BLaER1 treated with 17β-estradiol and CSF1 and Interleukin-3, amounts not matched to agents 10 nM and 100 nM (cell line): ENCODE data around the gene CNNM1.
A peak's percentile ranks its signal among the peaks of the same experiment; 100 is the strongest.

Source experiments
- H3K27ac ChIP-seq, 11 experiments: shearing (Covaris generic); formaldehyde crosslinking; 2 replicates each; pipeline ENCODE4 v1.8.1; 2022
- H3K27me3 ChIP-seq, 11 experiments: shearing (Covaris generic); formaldehyde crosslinking; 2 replicates each; pipeline ENCODE4 v1.8.1; 2022
- H3K36me3 ChIP-seq, 11 experiments: shearing (Covaris generic); formaldehyde crosslinking; 2 replicates each; pipeline ENCODE4 v1.8.1; 2022
- H3K4me1 ChIP-seq, 10 experiments: shearing (Covaris generic); formaldehyde crosslinking; 2 replicates each; pipeline ENCODE4 v1.8.1; 2022
- H3K4me2 ChIP-seq, 11 experiments: shearing (Covaris generic); formaldehyde crosslinking; 2 replicates each; pipeline ENCODE4 v1.8.1; 2022
- H3K4me3 ChIP-seq, 10 experiments: shearing (Covaris generic); formaldehyde crosslinking; 2 replicates each; pipeline ENCODE4 v1.8.1; 2022
- H3K9ac ChIP-seq, 11 experiments: shearing (Covaris generic); formaldehyde crosslinking; 2 replicates each; pipeline ENCODE4 v1.8.1; 2022
- H3K9me3 ChIP-seq, 11 experiments: shearing (Covaris generic); formaldehyde crosslinking; replicated peaks in 1 of 11; 2 replicates each; pipeline ENCODE4 v1.8.1; 2022
- H4K20me1 ChIP-seq, 11 experiments: shearing (Covaris generic); formaldehyde crosslinking; 2 replicates each; pipeline ENCODE4 v1.8.1; 2022
- Cebpa-rat ChIP-seq, 11 experiments: shearing (Covaris generic); IDR thresholded peaks; 2 replicates each; pipeline ENCODE4 v1.8.1; 2022

The CNNM1 gene

DNA sequence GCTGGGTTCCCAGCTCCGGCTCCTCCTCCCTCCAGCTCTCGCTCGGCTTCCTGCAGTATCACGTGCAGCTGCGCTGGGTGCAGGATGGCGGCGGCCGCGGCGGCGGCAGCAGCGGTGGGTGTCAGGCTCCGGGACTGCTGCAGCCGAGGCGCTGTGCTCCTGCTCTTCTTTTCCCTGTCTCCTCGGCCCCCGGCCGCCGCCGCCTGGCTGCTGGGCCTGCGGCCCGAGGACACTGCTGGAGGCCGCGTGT is at the start of gene CNNM1:
TSS of gene CNNM1 (plus strand) at position 53 of the 250 bp plus-strand sequence. CDS start at position 85, 32 bp downstream.
- Histone ChIP-seq H3K27me3 (no peaks in the 10 kb centered on the region), H4K20me1 (no peaks in the 10 kb centered on the region), H3K4me1 (no peaks in the 10 kb centered on the region), H3K4me2 (no peak within 1 kb of the TSS), H3K27ac (no peak within 1 kb of the TSS), H3K36me3 (no peaks in the 10 kb centered on the region), H3K9me3 (peaks cover 20 to 37% (median 28%) of the 10 kb centered on the region in 11 experiments), H3K9ac (no peak within 1 kb of the TSS), H3K4me3 (peak within 1 kb of the TSS in 1 of 10 experiments; percentile 15; a peak in 1 of 20 replicates)
- TF ChIP-seq Cebpa-rat (IDR thresholded peaks at IDR 0.05): no peak

DNA sequence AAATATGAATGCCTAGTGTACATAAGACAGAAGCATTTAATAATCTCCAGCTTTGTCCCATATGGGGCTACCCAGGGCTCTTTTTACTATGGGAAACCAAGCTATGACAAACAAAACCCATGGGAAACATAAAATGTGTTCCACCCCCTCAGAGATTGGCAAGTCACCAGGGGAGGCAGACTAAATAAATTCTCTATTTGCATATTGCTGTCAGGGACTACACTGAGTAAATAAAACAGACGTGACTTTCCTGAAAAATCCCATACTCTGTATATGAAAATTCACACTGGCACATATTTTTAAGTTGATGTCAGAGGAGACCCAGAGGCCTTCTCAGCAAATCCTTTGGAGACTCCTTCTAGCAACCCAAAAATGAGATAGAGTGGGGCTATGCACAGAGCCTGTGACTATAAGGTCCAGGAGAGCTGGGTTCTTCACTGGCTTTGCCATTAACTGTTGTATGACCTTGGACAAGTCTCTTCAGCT is 49.5 kb upstream of the CNNM1 start:
- Histone ChIP-seq H3K36me3 (no peaks in the 10 kb centered on the region), H3K27ac (no peak overlapping the region), H4K20me1 (no peaks in the 10 kb centered on the region), H3K4me2 (no peak overlapping the region), H3K27me3 (no peaks in the 10 kb centered on the region), H3K4me1 (peaks cover 0 to 10% (median 8%) of the 10 kb centered on the region in 10 experiments; a peak in 8 of 20 replicates), H3K9ac (no peak overlapping the region), H3K9me3 (peaks cover 8 to 21% (median 14%) of the 10 kb centered on the region in 11 experiments), H3K4me3 (no peak overlapping the region)
- TF ChIP-seq Cebpa-rat (IDR thresholded peaks at IDR 0.05): no peak

DNA sequence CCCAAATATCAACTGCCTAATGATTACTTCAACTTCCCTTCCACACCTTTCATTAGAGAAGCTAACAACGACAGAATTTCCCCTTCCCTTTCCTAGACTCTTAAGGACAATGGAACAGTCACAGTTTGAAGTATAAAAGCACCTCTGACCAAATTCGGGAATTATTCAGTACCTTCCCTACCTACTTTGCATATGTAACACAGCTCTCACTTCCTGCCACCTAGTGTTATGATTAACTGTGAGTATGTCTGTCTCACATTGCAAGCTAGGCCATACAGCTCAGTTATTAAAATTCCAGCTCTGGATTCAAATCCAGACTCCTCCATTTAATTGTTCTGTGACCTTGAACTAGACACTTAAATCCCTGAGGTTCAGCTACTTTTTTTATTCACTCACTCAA is 48.7 kb upstream of the CNNM1 start:
- H3K4me3 ChIP-seq: no peak overlapping the region
- no peak overlapping the region for H3K4me2 ChIP-seq
- H3K27me3 ChIP-seq: no peaks in the 10 kb centered on the region
- H3K36me3 ChIP-seq: no peaks in the 10 kb centered on the region
- peaks cover 8 to 22% (median 14%) of the 10 kb centered on the region in 11 experiments for H3K9me3 ChIP-seq
- no peak for TF ChIP-seq Cebpa-rat (IDR thresholded peaks at IDR 0.05)
- H3K27ac ChIP-seq: no peak overlapping the region
- H4K20me1 ChIP-seq: no peaks in the 10 kb centered on the region
- H3K9ac ChIP-seq: no peak overlapping the region
- peaks cover 0 to 2% (median under 1%) of the 10 kb centered on the region in 10 experiments; a peak in 5 of 20 replicates for H3K4me1 ChIP-seq

DNA sequence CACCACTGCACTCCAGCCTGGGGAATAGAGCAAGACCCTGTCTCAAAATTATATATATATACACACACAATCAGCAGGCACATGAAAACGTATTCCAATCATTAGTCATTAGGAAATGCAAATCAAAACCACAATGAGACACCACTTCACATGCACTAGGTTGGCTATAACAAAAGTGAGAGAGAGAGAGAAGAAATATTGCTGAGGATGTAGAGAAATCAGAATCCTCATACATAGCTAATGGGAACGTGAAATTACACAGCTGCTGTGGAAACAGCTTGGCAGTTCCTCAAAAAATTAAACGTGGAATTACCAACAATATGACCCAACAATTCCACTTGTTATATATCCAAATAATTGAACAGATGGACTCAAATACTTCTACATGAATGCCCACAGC is 43.3 kb upstream of the CNNM1 start:
- Histone ChIP-seq H3K9me3 (peaks cover 8 to 22% (median 14%) of the 10 kb centered on the region in 11 experiments), H3K9ac (no peak overlapping the region), H3K4me3 (no peak overlapping the region), H3K27me3 (no peaks in the 10 kb centered on the region), H3K4me2 (no peak overlapping the region), H4K20me1 (no peaks in the 10 kb centered on the region), H3K4me1 (no peaks in the 10 kb centered on the region), H3K27ac (no peak overlapping the region), H3K36me3 (no peaks in the 10 kb centered on the region)
- no peak for TF ChIP-seq Cebpa-rat (IDR thresholded peaks at IDR 0.05)

DNA sequence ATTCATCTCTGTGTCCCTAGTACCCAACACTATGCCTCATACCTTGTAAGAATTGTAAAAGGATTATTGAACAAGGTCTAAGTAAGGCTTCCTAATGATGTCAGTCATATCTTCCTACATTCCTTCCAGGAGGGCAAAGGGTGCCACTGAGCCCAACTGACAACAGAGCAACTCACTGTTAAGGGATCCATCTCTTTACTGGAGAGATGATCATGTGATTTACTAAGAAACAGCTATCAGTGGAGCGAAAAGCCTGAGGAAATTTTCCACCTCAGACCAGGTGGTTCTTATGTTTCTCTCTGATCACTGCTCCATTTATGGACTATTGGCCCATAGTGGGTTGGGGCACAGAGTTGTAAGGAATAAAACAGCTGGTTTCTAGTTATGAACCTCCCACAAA is 38.9 kb upstream of the CNNM1 start:
- H3K9ac ChIP-seq: no peak overlapping the region
- H4K20me1 ChIP-seq: no peaks in the 10 kb centered on the region
- no peaks in the 10 kb centered on the region for H3K4me1 ChIP-seq
- no peak overlapping the region for H3K4me3 ChIP-seq
- TF ChIP-seq Cebpa-rat (IDR thresholded peaks at IDR 0.05): no peak
- no peaks in the 10 kb centered on the region for H3K36me3 ChIP-seq
- no peaks in the 10 kb centered on the region for H3K27me3 ChIP-seq
- no peaks in the 10 kb centered on the region for H3K9me3 ChIP-seq
- H3K4me2 ChIP-seq: no peak overlapping the region
- H3K27ac ChIP-seq: no peak overlapping the region

DNA sequence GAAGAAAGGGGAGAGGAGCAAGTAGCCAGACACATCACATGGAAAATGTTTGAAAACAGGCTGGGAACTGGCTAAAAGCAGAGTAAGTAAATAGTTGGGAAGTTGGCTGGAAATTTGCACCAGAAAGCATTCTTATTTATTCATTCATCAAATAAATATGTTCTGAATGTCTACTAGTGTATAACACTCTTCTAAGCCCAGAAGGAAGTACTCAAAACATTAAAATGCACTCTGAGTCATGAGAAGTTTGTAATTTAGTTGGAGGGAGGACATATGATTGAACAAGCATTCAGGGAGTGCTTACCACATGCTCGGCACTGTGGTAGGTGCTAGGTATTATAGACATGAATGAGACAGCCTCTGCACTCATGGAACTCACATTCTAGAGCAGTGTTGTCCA is 37.0 kb upstream of the CNNM1 start:
- H3K36me3 ChIP-seq: no peaks in the 10 kb centered on the region
- H3K27ac ChIP-seq: no peak overlapping the region
- H3K9ac ChIP-seq: no peak overlapping the region

DNA sequence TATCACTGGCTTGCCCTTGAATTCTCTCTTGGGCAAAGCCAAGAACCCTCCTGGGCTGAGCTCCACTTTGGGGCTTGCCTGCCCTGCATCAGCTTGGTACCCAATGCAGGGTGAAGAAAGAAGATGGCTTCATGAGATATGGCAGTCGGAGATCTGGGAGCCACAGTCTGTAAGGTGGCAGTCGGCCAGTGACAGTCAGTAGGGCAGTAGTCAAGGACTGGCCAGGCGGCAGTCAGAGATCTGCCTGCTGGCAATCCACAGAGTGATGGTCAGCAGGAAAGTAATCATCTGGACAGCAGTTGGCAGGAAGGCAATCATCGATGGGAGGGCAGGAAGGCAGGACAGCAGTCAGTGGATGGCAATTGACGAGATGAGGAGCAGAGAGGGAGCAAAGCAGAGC is 32.6 kb upstream of the CNNM1 start:
- Histone ChIP-seq H3K9ac (no peak overlapping the region), H3K27ac (no peak overlapping the region), H3K4me1 (no peaks in the 10 kb centered on the region), H3K4me2 (no peak overlapping the region), H3K27me3 (no peaks in the 10 kb centered on the region), H4K20me1 (no peaks in the 10 kb centered on the region), H3K36me3 (no peaks in the 10 kb centered on the region), H3K9me3 (no peaks in the 10 kb centered on the region), H3K4me3 (no peak overlapping the region)
- no peak for TF ChIP-seq Cebpa-rat (IDR thresholded peaks at IDR 0.05)

More for the DNA sequence above, 37.0 kb upstream of the CNNM1 start:
- Histone ChIP-seq H3K4me2 (no peak overlapping the region), H3K27me3 (no peaks in the 10 kb centered on the region), H3K4me3 (no peak overlapping the region), H4K20me1 (no peaks in the 10 kb centered on the region), H3K9me3 (no peaks in the 10 kb centered on the region), H3K4me1 (no peaks in the 10 kb centered on the region)
- TF ChIP-seq Cebpa-rat (IDR thresholded peaks at IDR 0.05): no peak

DNA sequence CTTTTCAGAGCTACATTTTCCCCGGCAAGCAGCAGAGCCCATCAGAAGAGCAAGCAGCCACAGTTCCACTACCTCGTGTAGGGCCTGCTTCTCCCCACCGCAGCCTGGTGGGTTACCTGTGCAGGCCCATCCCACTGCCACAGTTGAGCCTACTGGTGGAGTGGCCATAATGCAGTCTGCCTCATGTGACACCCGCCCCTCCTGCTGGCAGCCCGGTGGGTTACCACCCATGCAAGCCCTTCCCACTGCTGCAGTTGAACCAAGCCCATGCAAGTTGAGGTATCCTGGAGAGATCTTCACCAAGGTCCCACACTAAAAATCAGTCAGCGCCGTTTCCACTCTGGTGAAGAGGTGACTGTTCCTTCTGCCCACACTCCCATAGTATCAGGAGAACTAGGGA is 32.1 kb upstream of the CNNM1 start:
- no peaks in the 10 kb centered on the region for H3K27me3 ChIP-seq
- no peaks in the 10 kb centered on the region for H3K36me3 ChIP-seq
- no peak overlapping the region for H3K9ac ChIP-seq
- H3K4me3 ChIP-seq: no peak overlapping the region
- no peaks in the 10 kb centered on the region for H3K9me3 ChIP-seq
- H3K27ac ChIP-seq: no peak overlapping the region
- H3K4me1 ChIP-seq: no peaks in the 10 kb centered on the region
- no peaks in the 10 kb centered on the region for H4K20me1 ChIP-seq
- TF ChIP-seq Cebpa-rat (IDR thresholded peaks at IDR 0.05): no peak
- no peak overlapping the region for H3K4me2 ChIP-seq

DNA sequence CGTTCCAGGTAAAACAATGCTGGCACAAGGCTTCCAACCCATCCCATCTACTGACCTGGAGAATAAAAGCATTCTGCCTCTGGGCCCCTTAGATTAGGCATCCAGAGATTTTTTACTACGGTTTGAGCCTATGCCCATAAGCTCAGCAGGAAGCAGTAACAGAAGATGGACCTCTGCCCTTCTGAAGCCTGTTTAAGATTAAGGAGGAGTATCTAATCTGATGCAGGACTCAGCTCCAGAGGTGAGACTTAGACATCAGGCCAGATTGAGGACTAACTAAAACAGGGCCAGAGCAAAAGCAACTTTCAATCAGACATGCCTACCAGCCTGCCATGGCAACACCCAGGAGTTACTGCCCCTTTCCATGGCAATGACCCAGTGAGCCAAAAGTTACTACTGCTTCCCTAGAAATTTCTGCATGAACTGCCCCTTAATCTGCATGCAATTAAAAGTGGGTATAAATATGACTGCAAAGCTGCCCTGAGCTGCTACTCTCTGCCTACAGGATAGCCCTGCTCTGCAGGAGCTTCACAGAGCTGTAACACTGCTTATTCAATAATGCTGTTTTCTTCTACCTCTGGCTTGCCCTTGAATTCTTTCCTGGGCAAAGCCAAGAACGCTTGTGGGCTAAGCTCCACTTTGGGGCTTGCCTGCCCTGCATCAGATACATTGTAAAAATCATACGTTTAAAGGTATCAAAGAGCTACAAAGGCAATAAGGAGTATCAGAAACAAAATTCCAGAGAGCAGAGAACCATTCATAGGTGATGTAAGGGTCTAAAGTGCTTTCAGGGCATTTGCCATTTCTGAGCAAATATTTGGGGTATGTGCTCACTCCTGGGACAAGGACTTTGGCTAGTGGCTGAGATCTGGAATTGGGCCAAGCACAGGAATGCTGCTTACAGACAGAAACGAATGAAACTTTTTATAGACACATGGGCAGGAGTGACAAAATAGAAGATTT is 25.0 kb upstream of the CNNM1 start:
- Histone ChIP-seq H3K4me3 (no peak overlapping the region), H3K4me2 (no peak overlapping the region), H3K27ac (no peak overlapping the region), H3K9ac (no peak overlapping the region), H3K4me1 (no peaks in the 10 kb centered on the region), H3K27me3 (no peaks in the 10 kb centered on the region), H3K36me3 (no peaks in the 10 kb centered on the region), H4K20me1 (no peaks in the 10 kb centered on the region), H3K9me3 (peaks cover 14 to 24% (median 19%) of the 10 kb centered on the region in 11 experiments)
- TF ChIP-seq Cebpa-rat (IDR thresholded peaks at IDR 0.05): no peak

DNA sequence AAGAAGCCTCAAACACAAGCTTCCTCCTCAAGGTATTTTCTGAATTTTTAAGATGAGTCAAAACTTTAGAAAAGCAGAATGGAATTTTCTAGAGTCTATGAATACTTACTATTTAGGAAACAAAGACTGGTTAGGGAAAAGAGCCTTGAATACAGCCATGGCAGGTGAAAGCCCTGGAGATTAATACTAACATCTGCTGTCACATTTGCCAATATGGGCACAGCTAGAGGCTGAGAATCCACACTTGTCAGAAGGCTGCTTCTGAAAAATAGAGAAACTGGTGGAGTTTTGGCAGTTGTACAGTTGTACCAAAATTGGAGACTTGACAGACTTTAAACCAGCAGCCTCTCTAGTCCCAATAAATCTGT is 24.3 kb upstream of the CNNM1 start:
- H3K27ac ChIP-seq: no peak overlapping the region
- H3K4me2 ChIP-seq: no peak overlapping the region
- H3K9me3 ChIP-seq: peaks cover 20 to 31% (median 26%) of the 10 kb centered on the region in 11 experiments
- no peaks in the 10 kb centered on the region for H3K27me3 ChIP-seq
- H3K9ac ChIP-seq: no peak overlapping the region
- no peak for TF ChIP-seq Cebpa-rat (IDR thresholded peaks at IDR 0.05)
- H3K36me3 ChIP-seq: no peaks in the 10 kb centered on the region
- no peaks in the 10 kb centered on the region for H4K20me1 ChIP-seq
- H3K4me3 ChIP-seq: no peak overlapping the region
- no peaks in the 10 kb centered on the region for H3K4me1 ChIP-seq
